NCI-H187 treated with DMSO at 0.1 percent for 48 hours (cell line): Measurements from ENCODE around the gene CCDC197.

Experiments
- DNase-seq: peaks from one replicate; lab custom pipeline; 2025; lab: John Stamatoyannopoulos, UW

The CCDC197 gene

DNA sequence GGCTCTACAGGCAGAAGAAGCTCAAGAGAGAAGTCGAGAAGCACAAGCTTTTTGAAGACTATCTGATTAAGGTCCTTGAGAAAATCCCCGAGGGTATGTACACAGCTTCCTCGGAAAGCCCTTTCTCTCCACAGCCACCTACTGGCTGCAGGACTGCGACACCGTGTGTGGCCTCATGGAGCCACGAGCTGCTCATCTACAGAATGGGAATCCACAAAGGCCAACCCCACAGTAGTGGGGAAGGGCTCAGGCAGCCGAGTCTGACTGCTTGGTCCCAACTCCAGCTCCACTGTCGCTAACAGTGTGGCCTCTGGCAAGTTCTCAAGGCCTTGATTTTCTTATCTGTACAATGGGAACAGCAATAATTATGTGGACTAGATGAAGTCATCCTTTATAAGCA, 2.5 kb downstream of the CCDC197 start:
- DNase-seq, result no peak

DNA sequence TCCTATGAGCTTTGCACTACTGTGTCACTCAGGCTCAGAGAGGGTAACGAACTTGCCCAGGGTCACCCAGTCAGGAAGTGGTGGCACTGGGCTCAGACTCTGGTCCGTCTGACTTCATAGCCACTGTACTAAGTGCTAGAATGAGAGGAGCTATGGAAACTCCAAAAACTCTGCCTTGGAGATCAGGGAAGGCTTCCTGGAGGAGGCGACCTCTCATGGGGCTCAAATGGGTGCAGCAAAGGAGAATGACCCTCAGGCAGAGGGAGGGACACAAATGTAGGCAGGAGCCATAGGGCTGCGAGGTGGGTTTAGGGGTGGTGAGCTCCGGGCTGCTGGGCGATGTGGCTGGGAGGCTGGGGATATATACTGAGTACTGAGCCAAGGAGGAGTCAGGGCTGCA, 3.2 kb downstream of the CCDC197 start:
- no peak for DNase-seq

DNA sequence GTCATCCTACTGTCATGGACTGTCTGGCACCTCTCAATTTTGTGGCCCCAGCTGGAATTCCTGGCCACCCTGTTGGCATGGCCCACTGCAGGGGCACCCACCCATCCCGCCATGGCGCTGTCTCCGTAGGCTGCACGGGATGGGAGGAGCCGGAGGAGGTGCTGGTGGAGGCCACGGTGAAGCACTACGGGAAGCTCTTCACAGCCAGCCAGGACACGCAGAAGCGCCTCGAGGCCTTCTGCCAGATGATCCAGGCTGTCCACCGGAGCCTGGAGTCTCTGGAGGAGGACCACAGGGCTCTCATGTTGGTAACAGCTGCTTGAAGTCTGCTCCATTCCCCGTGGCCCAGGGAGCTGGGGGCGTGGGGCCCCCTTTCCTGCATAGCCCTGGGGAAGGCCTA, 3.9 kb downstream of the CCDC197 start:
- DNase-seq, result no peak

DNA sequence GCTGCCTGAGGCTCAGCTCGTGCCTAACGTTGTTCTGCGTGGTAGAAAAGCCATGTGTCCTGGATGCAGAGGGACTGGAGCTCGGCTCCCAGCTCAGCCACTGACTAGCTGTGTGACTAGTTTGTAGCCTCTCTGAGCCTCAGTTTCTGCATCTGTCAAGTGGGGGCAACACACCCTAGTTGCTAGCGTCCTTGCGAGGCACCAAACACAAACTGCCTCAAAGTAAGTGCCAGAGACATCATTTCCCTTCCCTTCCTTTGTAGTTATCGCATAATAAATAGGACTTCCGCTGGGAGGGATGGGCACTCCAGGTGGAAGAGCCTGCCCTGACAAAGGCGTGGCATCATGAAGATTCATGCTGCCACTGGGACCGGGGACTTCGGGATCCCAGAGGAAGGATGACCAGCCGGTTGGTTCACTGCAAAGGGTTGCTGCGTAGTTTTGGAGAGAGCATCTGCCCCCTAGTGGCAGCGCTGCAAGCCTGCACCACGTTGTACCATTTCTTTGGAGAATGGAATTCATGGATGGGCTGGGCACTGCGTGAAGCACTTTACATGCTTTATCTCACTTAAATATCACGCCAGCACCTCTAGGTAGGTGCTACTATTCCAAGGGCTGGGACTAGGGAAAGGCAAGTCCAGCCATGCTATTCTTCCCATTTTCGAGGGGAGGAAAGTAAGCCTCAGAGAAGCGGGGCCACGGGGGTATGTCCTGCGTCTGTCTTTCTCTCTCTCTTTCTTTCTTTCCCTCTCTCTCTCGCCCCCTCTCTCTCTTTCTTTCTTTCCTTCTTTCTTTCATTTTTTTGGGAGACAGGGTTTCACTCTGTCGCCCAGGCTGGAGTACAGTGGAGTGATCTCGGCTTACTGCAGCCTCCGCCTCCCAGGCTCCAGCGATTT, 4.6 kb downstream of the CCDC197 start:
- no peak for DNase-seq

DNA sequence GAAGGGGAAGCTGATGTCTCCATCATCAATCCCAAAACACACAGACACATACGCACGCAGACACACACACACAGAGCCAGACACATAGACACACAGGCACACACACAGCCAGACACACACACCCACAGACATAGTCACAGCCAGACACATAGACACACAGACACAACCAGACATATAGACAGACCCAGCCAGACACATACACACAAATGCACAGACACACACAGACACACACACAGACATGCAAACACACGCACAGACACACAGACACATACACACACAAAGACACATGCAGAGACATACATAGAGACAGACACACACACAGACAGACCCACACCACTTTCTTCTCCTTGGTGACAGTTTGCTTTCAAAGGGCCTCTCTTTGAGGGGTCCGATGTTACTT, 6.3 kb downstream of the CCDC197 start:
- no peak for DNase-seq

DNA sequence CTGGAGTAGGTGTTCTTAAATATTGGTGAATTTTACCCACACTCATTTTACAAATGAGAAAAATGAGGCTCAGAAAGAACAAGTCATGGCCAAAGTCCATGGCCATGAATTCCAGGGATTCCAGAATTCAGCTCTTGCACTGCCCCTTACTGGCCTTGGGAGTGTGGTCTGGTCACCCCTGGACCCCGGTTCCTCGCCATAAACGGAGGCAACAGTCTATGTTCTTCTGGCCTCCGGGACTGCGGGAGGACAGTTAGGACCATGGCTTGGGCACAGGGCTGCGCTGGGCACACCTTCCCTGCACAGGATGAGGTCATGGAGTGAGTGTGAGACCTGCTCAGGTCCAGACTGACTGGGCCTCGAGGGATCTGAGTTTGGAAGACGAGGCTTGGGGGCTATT, 6.9 kb downstream of the CCDC197 start:
- no peak for DNase-seq

DNA sequence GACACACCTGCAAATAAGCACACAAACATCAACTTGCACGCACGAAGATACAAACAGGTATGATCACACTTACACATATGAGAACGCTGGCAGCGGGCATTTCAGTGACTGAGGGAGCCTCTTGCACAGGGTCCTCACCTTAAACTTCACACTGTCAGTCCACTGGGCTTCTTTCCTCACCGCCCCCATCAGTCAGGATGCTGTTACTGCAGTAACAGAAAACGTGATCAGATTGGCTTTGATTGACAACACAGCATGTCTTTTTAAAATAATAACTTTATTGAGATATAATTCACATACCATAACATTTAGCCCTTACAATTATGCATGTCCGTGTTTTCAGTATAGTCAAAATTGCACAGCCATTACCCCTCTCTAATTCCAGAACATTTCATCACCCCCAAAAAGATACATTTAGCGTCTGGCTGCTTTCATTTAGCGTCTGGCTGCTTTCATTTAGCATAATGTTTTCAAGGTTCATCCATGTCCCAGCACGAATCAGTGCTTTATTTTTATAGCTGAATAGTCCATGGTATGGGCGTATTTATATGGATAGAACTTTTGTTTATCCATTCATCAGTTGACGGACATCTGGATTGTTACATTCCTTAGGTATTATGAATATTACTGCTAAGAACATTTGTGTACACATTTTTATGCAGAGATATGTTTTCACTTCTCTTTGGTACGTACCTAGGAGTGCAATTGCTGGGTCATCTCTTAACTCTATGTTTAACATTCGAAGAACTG, 8.4 kb downstream of the CCDC197 start:
- DNase-seq, result no peak

DNA sequence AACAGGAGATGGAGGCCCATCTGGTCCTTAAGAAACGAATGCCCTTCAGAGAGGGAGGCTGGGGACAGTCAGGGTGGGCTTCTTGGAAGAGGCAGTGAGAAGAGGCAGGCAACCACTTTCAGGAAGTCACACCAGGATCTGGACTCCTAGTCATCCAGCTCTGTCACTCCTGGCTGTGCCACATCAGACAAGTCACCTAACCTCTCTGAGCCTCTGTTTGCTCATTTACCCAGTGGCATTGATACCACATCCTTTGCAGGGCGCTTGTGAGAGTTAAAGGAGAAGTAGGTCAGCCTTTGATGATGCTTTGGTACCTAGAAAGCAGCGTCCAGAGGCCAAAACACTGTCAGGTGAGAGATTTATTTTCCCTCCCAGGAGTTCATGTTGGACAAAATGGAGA, 11.1 kb downstream of the CCDC197 start:
- no peak for DNase-seq

DNA sequence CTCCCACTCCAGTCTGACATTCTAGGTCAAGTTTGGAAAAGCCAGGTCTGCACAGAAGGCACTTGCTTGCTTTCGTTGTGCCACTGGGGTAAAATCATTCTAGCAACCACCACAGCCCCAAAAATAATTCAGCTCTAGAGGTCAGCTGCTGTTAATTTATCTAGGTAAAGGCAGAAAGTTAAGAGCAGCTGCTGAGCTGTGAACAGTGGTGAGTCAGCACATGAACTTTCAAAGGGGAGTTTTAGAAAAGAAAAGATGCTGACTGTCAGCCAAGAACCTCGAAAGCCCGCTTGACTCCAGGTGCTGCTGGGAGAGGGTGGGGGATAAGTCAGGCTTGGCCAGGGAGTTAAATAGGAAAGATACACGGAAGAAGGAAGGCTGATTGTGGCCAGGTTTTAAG, 12.7 kb downstream of the CCDC197 start:
- DNase-seq, result no peak

DNA sequence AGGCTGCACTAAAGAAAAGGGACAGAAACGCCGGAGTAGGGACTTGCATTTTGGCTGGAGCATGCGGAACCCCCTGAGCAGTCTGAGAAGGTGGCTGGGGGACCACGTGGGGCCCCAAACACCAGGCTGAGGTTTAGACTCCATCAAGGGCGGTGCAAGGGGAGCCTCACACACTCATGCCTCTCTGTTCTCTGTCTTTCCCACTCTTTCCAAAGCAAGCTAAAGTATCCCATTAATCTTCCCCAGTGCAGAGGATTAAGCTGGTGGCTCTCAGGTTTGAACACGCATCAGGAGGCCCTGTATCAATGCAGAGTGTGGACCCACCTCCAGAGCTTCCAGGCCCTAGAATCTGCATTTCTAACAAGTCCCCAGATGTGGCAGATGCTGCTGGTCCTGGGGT, 13.5 kb downstream of the CCDC197 start:
- DNase-seq, result no peak

DNA sequence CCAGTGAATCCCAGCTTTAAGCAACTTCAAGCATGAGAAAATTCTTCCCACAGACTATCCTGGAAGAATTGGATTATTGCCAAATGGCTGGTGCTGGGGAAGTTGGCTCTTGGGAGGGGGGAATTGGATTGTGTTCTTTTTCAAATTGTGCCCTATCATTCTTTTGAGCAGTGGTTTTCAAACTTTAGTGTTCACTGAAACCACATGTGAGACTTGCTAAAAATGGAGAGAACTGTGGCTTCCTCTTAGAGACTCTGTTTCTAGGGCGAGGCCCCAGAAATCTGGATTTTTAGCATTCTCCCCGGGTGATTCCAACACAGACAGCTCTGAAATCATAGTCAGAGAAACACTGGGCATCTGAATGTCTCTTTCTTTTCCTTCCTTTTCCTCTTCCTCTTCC, 14.7 kb downstream of the CCDC197 start:
- no peak for DNase-seq

DNA sequence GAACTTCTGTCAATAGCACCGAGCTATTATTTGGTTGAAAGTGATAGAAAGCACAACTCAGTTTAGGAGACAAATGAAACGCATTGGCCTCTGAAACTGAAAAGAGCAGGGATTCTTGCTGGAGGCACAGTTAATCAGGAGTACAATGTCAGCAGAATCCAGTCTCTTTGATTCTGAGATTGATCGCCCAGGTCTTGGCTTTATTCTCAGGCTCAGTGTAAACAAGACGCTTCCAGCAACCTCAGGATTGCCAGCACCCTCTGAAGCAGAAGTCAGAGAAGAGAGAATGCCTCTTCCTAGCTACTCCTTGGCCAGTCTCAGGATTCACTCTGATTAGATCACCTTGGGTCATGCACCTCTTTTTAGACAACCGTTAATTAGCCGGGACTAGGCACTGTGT, 17.3 kb downstream of the CCDC197 start:
- no peak for DNase-seq

DNA sequence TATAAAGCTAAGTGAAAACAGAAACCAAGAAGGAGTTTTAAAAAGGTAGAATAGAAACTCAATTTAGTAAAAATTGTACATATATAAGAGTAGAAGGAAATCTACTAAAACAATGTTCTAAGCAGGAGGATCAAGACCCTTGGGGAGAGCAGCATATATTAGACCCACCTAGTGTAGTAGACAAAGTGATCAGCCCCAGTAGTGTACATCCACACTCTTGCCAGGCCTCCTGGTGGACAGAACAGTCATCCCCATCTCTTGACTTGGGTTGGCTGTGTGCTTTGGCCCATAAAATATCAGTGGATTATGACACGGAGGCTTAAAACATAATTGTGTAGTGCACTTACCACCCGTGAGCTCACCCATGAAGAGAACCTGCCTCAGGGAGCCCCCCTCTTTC, 18.1 kb downstream of the CCDC197 start:
- DNase-seq, result no peak

DNA sequence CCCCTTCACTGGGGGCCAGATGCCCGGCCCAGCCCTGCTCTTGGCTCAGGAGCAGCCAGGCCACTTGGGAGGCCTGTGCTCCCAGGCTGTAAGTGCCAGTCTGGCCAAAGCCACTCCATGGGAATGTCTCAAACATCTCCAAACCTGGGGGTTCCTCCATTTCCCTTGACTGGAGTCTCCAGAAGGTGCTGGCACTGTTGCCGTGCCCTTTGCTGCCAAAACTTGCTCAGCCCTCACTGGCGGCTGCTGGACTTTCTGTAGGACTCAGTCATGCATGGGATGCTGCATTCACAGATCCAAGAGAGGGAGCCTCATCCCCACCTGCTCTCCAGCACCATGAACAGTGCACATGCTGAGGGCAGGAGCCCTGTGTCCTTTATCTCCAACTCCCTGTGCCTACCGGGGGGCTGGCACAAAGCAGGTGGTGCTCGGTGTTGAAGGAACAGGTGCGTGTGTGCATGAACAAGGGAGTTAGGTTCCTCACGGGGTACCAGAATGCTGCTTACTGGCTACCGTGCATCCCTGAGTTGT, 19.4 kb downstream of the CCDC197 start:
- no peak for DNase-seq

DNA sequence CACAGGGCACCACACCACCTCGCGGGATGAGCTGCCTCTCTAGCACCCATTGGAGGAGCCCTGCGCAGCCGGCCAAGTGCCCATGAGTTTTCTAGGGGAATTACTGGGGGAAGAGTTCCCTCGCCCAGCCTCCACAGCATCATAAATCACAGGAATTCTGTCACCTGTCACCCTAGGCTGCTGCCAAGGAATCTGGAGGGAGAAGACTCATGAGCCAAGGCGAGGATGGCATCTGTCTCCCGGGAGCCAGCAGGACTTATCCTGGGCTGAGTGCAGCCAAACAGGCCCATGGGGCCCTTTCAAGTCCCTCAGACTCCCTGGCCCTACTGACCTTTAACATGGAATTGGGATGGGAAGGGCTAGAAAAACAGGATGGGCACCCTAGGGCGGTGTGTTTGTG, 21.2 kb downstream of the CCDC197 start:
- DNase-seq, result no peak

DNA sequence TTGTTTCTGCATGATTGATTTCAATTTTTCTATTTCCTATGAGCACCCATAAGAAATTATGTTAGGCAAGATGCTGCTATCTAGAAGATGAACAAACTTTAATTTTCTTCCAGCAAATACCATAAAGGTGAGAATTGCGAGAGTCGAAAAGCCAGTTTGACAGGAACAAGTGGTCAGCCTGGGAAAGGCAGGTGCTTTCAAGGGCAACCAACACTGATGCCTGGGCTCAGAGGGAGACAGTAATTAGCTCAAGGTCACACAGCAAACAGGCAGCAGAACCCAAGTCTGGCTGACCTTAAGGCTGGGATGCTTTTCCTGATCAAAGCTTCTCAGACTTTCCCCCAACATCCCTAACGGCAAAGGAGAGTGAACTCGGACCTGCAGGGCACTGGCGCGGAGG, 22.2 kb downstream of the CCDC197 start:
- no peak for DNase-seq

DNA sequence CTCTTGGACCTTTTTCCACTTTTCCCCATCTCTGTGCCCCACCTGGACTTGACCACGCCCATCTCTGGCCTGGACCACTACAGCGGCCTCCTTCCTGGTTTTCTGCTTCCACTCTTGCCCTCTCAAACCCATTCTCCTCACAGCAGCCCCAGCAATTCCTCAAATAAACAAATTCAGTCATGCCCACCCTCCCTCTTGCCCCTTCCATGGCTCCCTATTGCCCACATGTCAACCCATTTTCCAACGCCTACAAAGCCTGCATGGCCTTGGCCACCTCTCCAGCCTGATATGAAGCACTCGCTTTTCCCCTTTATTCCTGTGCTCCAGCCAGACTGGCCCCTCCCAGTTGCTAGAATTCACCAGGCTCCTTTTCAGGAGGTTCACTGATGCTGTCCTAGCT, 23.2 kb downstream of the CCDC197 start:
- DNase-seq, result no peak

DNA sequence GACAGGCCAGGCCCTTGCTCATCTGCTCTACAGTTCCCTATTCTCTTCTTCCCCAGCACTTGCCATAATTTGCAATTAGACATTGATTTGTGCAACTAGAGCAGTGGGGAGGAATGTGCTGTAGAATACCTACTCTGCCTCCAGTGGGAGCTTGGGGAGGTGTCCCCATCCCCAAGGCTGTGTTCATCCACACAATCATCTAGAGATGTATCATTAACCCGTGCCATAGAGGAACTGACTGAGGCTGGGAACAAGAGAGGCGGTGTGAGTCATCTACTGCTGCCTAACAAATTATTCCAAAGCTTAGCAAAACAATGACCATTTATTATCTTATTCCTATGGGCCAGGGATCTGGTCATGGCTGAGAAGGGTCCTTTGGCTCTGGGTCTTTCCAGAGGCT, 23.9 kb downstream of the CCDC197 start:
- no peak for DNase-seq

DNA sequence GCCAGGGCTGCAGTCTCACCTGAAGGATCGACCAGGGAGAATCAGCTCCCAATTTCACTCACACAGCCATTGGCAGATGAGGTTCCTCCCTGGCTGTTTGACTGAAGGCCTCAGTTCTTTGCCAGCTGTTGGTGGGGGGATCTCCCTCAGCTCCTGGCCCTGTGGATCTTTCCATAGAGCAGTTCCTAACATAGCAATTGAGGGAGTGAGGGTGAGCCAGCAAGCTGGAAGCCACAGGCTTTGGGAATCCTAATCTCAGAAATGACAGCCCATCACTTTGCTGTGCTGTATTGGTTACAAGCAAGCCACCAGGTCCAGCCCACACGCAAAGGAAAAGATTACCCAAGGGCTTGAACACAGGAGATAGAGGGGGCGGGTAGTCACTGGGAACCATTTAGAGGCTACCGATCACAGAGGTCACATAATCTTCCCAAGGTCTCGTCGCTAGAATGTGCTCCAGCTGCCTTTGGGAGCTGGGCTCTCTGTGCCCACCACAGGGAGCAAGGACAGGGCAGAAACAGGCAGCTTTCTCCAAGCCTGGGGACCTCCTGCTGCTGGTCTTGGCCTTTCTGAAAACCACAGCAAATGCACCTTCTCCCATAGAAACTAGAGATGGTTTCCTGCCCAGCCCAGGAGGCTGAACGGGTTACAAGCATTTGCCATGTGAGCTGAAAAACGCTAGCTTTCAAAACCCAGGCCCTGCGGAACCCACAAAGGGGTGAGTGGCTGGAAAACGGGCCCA, 24.5 kb downstream of the CCDC197 start:
- DNase-seq, result no peak

DNA sequence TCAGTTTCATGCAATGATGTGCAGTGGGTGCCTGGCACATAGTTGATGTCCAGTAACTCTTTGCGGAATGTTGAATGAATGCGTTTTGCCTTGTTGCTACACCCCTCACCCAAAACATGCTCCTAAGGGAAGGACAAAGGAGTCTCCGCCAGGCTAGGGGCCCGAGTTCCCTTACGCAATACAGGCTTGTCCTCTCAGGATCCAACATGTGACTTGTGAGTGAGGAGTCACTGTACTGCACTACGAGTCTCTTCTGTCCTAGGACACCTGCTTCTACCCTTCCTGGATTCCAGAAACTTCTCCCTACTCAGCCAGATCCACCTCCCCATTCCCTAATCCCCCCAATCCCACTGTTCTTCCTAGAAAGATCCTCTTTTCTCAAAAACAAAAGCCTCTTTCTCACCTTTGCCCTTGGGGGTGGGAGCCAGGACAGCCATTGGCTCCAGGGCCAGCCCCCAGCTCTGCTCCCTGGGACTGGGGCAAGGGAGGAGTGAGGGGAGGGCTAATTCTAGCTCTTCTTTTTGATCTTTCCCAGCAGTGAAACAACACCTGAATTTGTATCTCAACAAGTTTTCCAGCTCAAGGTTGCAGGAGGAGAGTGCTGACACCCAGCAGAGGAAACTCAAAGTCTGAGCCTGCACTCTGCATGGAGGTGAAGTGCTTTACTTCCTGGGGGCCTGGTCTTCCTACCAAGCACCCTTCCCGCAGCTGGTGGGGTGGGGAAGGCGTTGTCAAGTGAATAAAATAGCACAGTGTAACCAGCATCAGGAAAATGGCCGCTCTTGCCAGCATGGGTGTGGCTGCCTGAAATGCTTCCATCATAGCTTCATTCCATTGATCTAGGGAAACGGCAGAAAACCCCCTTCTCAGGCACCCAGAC, 25.7 kb downstream of the CCDC197 start:
- no peak for DNase-seq

DNA sequence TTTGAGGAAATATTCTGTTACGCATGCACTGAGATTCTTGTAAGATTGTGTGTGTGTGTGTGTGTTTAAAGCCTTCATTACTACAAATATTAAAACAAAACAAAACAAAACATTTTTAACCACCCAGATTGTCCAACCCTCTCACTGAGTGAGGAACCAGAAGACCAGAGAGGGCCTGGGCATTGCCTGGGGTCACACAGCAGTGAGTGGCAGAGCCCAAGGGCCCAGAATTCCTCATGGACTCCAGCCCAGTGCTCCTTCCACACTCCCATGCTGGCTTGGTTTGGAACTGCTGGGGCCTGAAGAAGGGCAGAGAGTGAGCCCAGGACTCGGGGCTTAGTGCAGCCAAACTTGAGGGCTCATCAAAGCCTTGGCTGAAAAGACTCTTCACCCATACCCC, 27.4 kb downstream of the CCDC197 start:
- DNase-seq, result no peak

DNA sequence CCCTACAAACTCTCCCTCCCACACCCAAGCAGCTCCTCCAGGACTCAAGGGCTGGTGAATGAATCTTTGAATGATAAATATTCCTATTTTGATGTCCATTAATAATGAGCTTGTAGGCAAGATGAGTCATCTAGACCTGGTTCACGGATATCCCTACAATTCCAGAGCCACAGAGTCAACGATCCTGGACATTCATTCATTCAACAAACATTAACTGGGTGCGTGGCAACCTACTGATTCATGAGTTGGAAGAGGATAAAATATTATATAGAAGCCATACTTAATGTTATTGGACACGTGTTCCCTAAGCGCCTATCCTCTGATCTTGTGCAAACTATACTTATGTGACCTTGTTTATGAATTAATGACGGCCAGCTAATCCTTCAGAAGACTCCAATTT, 28.6 kb downstream of the CCDC197 start:
- no peak for DNase-seq
